Keratinocyte (primary cell): ENCODE measurements around the gene PDXDC1. TPM values are rescaled to one million over a fixed set of nuclear protein-coding genes. Genes with fewer than 3 reads are reported as not detected.

Experiments
- DNase-seq: peaks from one replicate; pipeline ENCODE4 v3.0.0-alpha.2; 2011; ENCODE audit warnings: low read depth, missing footprints, low spot score
- FAIRE-seq: peaks from 2 replicates; lab custom pipeline; 2011; peaks lifted over from hg19 to GRCh38; lab: Jason Lieb, UNC
- H2AFZ ChIP-seq: 2 replicates; pipeline ENCODE4 v1.6.0; 2012; ENCODE audit warnings: low read length, control low read depth, inconsistent platforms; ENCODE audit not compliant: control insufficient read depth
- H3K27ac ChIP-seq: 2 replicates; pipeline ENCODE4 v1.5.1; 2011; ENCODE audit warnings: low read length; ENCODE audit not compliant: control insufficient read depth, insufficient read depth
- H3K27me3 ChIP-seq: 3 replicates; pipeline ENCODE4 v1.6.0; 2011; ENCODE audit warnings: low read length; ENCODE audit not compliant: control insufficient read depth, insufficient read depth; ENCODE audit errors: extremely low read depth
- H3K36me3 ChIP-seq, 2 experiments: 2 replicates in 1 of 2; 3 replicates in 1 of 2; pipeline ENCODE4 v1.5.1; 2011; ENCODE audit warnings: low read length in 2 of 2, mild to moderate bottlenecking in 1 of 2; ENCODE audit not compliant: control insufficient read depth in 2 of 2, insufficient read depth in 2 of 2; ENCODE audit errors: extremely low read depth in 1 of 2
- H3K4me1 ChIP-seq: 3 replicates; pipeline ENCODE4 v1.5.1; 2011; ENCODE audit warnings: low read length; ENCODE audit not compliant: control insufficient read depth, insufficient read depth; ENCODE audit errors: extremely low read depth
- H3K4me2 ChIP-seq: 3 replicates; pipeline ENCODE4 v1.6.0; 2011; ENCODE audit warnings: low read depth, low read length; ENCODE audit not compliant: control insufficient read depth, insufficient read depth; ENCODE audit errors: extremely low read depth
- H3K4me3 ChIP-seq, 3 experiments: fragments of 200-600 bp in 1 of 3; sonication (generic) in 1 of 3; 2 replicates in 2 of 3; 3 replicates in 1 of 3; pipeline ENCODE4 v1.5.1; 2011 to 2016; ENCODE audit warnings: low read length in 3 of 3, mild to moderate bottlenecking in 3 of 3, control low read depth in 2 of 3, inconsistent platforms in 1 of 3, low read depth in 1 of 3, mixed read lengths in 1 of 3, mixed run types in 1 of 3, moderate library complexity in 1 of 3; ENCODE audit not compliant: control insufficient read depth in 2 of 3, insufficient read depth in 2 of 3; ENCODE audit errors: extremely low read depth in 1 of 3
- H3K79me2 ChIP-seq: 2 replicates; pipeline ENCODE4 v1.6.0; 2012; ENCODE audit warnings: low read length; ENCODE audit not compliant: control insufficient read depth, insufficient read depth
- H3K9ac ChIP-seq: 3 replicates; pipeline ENCODE4 v1.6.0; 2011; ENCODE audit warnings: low read length; ENCODE audit not compliant: control insufficient read depth, insufficient read depth; ENCODE audit errors: extremely low read depth
- H3K9me1 ChIP-seq: 3 replicates; pipeline ENCODE4 v1.6.0; 2011; ENCODE audit warnings: low read length; ENCODE audit not compliant: control insufficient read depth, insufficient read depth; ENCODE audit errors: extremely low read depth
- H3K9me3 ChIP-seq: 2 replicates; pipeline ENCODE4 v1.5.1; 2012; ENCODE audit warnings: low read depth, low read length; ENCODE audit not compliant: control insufficient read depth
- H4K20me1 ChIP-seq: 3 replicates; pipeline ENCODE4 v1.6.0; 2011; ENCODE audit warnings: low read length; ENCODE audit not compliant: control insufficient read depth, insufficient read depth; ENCODE audit errors: extremely low read depth
- EZH2 ChIP-seq: IDR thresholded peaks from one replicate; pipeline ENCODE4 v1.6.1; 2012; ENCODE audit warnings: inconsistent platforms, mild to moderate bottlenecking, low read length, moderate library complexity
- dilution Hi-C: fragments of 300-500 bp; cut with MboI; formaldehyde crosslinking; loops from one replicate; pipeline ENCODE4 v1.7.0; 2020; ENCODE audit warnings: low sequenced_read_pairs; ENCODE audit not compliant: extremely low pct_ligation_motif_present
- polyA plus RNA-seq, 5 experiments: library from polyadenylated mRNA; depleted of rRNA in 3 of 5; stranded (reverse) in 3 of 5; stranded (forward) in 1 of 5; unstranded in 1 of 5; fragments of >200 nt; gene quantifications; 1 replicate in 1 of 5; 2 replicates in 3 of 5; 3 replicates in 1 of 5; pipeline versions ENCODE4 v1.2.1 to v1.2.3, GENCODE V29; 2011 to 2012; ENCODE audit warnings: missing spikeins in 2 of 5, low read depth in 1 of 5, low replicate concordance in 1 of 5
- TF ChIP-seq, protein P1 (sequence below), 3 experiments: IDR thresholded peaks in 1 of 3; conservative IDR thresholded peaks in 1 of 3; optimal IDR thresholded peaks in 1 of 3; 2 replicates in 2 of 3; 3 replicates in 1 of 3; pipeline versions ENCODE3 to v1.5.1; 2011; ENCODE audit warnings: low read length in 3 of 3, mild to moderate bottlenecking in 3 of 3, moderate library complexity in 2 of 3, control low read depth in 1 of 3, inconsistent platforms in 1 of 3; ENCODE audit not compliant: insufficient read depth in 2 of 3; ENCODE audit errors: extremely low read depth in 1 of 3

PDXDC1 gene
- polyA plus RNA-seq, 1 donor (not counting 4 experiments of a cell fraction or from before 2014, with no cell fraction given), result 70.7 TPM

DNA sequence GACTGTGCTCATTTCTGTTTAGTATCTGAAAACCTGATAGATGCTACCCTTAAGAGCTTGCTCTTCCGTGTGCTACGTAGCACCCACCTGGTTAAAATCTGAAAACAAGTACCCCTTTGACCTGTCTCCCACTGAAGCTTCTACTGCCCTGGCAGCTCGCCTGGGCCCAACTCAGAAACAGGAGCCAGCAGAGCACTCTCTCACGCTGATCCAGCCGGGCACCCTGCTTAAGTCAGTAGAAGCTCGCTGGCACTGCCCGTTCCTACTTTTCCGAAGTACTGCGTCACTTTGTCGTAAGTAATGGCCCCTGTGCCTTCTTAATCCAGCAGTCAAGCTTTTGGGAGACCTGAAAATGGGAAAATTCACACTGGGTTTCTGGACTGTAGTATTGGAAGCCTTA is 62.2 kb downstream of the PDXDC1 start:
- Histone ChIP-seq H3K36me3 (peaks cover 50 to 61% of the 10 kb centered on the region in 2 experiments), H3K27ac (no peak overlapping the region), H4K20me1 (no peaks in the 10 kb centered on the region), H3K9me1 (no peaks in the 10 kb centered on the region), H3K79me2 (no peaks in the 10 kb centered on the region), H3K4me3 (no peak overlapping the region), H3K9ac (no peak overlapping the region), H2AFZ (no peak overlapping the region), H3K4me1 (peaks cover 3% of the 10 kb centered on the region), H3K4me2 (no peak overlapping the region), H3K27me3 (no peaks in the 10 kb centered on the region), H3K9me3 (no peaks in the 10 kb centered on the region)
- no peak for FAIRE-seq
- no peak for DNase-seq
- dilution Hi-C loops, result no loop called here
- no peak for TF ChIP-seq EZH2
- TF ChIP-seq, protein P1, sequence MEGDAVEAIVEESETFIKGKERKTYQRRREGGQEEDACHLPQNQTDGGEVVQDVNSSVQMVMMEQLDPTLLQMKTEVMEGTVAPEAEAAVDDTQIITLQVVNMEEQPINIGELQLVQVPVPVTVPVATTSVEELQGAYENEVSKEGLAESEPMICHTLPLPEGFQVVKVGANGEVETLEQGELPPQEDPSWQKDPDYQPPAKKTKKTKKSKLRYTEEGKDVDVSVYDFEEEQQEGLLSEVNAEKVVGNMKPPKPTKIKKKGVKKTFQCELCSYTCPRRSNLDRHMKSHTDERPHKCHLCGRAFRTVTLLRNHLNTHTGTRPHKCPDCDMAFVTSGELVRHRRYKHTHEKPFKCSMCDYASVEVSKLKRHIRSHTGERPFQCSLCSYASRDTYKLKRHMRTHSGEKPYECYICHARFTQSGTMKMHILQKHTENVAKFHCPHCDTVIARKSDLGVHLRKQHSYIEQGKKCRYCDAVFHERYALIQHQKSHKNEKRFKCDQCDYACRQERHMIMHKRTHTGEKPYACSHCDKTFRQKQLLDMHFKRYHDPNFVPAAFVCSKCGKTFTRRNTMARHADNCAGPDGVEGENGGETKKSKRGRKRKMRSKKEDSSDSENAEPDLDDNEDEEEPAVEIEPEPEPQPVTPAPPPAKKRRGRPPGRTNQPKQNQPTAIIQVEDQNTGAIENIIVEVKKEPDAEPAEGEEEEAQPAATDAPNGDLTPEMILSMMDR (optimal IDR thresholded peaks at IDR 0.05 in 1 of 3, IDR thresholded peaks at IDR 0.05 in 1 of 3, conservative IDR thresholded peaks at IDR 0.05 in 1 of 3; ENCODE audit: extremely low read depth in 1 of 3, insufficient read depth in 2 of 3, low read length in 3 of 3), result no peak

DNA sequence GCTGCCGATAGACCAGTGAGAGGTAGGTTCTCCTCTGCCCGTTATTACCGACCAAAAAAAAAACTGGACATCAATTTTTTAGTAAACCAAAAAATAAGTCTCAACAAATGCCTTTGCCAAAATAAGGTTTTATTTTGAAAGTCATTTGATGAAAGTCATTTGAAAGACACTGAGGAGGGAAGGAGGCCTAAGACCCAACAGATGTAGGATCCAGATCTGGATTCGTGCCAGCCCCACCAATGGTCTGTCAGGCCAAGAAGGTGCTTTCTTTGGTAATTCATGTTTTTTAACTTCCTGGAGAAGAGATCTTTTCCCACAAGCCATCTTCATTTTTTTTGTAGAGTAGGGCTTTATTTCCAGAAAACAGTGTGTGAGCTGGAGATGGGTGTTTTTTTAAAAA is 62.9 kb downstream of the PDXDC1 start:
- no peak overlapping the region for H2AFZ ChIP-seq
- DNase-seq (no peak), FAIRE-seq (no peak)
- no peak overlapping the region for H3K27ac ChIP-seq
- H3K4me1 ChIP-seq, result peaks cover 3% of the 10 kb centered on the region
- H3K4me2 ChIP-seq, result no peak overlapping the region
- dilution Hi-C loops, result no loop called here
- no peaks in the 10 kb centered on the region for H3K9me1 ChIP-seq
- H4K20me1 ChIP-seq, result no peaks in the 10 kb centered on the region
- no peaks in the 10 kb centered on the region for H3K9me3 ChIP-seq
- no peaks in the 10 kb centered on the region for H3K27me3 ChIP-seq
- H3K79me2 ChIP-seq, result no peaks in the 10 kb centered on the region
- H3K9ac ChIP-seq, result no peak overlapping the region
- no peak overlapping the region for H3K4me3 ChIP-seq
- TF ChIP-seq EZH2, result no peak
- TF ChIP-seq, protein P1 (optimal IDR thresholded peaks at IDR 0.05 in 1 of 3, IDR thresholded peaks at IDR 0.05 in 1 of 3, conservative IDR thresholded peaks at IDR 0.05 in 1 of 3; ENCODE audit: extremely low read depth in 1 of 3, insufficient read depth in 2 of 3, low read length in 3 of 3), result no peak
- peaks cover 50 to 58% of the 10 kb centered on the region in 2 experiments for H3K36me3 ChIP-seq
